NB4 (cell line): ENCODE measurements around the gene MRPL58.

Experiments used
- CTCF ChIP-seq: IDR thresholded peaks from one replicate; pipeline ENCODE4 v1.5.1; 2012; ENCODE audit warnings: low read depth, low read length
- MYC ChIP-seq: IDR thresholded peaks from 2 replicates; pipeline ENCODE4 v1.6.1; 2011; ENCODE audit warnings: low read depth, low read length
- POLR2A ChIP-seq: IDR thresholded peaks from 2 replicates; pipeline ENCODE4 v1.6.1; 2011; ENCODE audit warnings: mild to moderate bottlenecking; ENCODE audit not compliant: insufficient read length; ENCODE audit errors: extremely low read depth

GRCh38 chr17:74998783-74999182, 13.7 kb upstream of the MRPL58 start:
- no peak for TF ChIP-seq CTCF
- no peak for TF ChIP-seq MYC
- TF ChIP-seq POLR2A, result no peak
